ENCODE data around the gene PHYHD1.

Gene PHYHD1

DNA sequence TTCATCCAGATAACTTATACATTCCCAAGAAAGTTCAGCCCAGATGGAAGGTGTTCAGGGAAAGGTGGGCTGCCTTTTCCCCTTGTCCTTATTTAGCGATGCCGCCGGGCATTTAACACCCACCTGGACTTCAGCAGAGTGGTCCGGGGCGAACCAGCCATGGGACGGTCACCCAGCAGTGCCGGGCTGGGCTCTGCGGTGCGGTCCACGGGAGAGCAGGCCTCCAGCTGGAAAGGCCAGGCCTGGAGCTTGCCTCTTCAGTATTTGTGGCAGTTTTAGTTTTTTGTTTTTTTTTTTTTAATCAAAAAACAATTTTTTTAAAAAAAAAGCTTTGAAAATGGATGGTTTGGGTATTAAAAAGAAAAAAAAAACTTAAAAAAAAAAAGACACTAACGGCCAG, 4.0 kb upstream of the PHYHD1 start:
- TF ChIP-seq, protein P1, sequence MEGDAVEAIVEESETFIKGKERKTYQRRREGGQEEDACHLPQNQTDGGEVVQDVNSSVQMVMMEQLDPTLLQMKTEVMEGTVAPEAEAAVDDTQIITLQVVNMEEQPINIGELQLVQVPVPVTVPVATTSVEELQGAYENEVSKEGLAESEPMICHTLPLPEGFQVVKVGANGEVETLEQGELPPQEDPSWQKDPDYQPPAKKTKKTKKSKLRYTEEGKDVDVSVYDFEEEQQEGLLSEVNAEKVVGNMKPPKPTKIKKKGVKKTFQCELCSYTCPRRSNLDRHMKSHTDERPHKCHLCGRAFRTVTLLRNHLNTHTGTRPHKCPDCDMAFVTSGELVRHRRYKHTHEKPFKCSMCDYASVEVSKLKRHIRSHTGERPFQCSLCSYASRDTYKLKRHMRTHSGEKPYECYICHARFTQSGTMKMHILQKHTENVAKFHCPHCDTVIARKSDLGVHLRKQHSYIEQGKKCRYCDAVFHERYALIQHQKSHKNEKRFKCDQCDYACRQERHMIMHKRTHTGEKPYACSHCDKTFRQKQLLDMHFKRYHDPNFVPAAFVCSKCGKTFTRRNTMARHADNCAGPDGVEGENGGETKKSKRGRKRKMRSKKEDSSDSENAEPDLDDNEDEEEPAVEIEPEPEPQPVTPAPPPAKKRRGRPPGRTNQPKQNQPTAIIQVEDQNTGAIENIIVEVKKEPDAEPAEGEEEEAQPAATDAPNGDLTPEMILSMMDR (IDR thresholded peaks at IDR 0.05; ENCODE audit: extremely low read depth, missing control alignments) = no peak
- no peak for DNase-seq (ENCODE audit: low spot score)

DNA sequence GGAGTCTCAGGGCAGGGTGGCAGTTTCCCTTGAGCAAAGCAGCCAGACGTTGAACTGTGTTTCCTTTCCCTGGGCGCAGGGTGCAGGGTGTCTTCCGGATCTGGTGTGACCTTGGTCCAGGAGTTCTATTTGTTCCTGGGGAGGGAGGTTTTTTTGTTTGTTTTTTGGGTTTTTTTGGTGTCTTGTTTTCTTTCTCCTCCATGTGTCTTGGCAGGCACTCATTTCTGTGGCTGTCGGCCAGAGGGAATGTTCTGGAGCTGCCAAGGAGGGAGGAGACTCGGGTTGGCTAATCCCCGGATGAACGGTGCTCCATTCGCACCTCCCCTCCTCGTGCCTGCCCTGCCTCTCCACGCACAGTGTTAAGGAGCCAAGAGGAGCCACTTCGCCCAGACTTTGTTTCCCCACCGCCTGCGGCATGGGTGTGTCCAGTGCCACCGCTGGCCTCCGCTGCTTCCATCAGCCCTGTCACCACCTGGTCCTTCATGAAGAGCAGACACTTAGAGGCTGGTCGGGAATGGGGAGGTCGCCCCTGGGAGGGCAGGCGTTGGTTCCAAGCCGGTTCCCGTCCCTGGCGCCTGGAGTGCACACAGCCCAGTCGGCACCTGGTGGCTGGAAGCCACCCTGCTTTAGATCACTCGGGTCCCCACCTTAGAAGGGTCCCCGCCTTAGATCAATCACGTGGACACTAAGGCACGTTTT, 3.5 kb upstream of the PHYHD1 start:
- TF ChIP-seq, protein P1 (IDR thresholded peaks at IDR 0.05; ENCODE audit: extremely low read depth, missing control alignments) = no peak
- no peak for DNase-seq (ENCODE audit: low spot score)

DNA sequence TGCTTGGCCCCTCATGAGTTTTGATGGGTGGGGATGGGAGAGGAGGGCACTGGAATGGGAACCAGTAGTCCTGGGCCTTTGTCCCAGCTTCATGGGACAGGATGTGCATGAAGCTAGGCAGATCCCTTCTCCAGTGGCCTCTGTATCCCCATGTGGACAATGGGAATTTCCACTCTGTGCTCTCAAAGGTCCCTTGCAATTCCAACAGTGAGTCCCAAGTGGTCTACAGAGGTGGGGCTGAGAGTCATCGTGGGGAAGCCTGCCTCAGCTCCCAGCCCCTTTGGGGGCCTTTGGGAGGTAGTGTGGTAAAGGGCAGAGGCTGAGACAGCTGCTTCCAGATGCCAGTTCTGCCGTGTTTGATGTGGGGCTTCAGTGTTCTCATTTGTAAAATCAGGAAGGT, 1.9 kb upstream of the PHYHD1 start:
- TF ChIP-seq, protein P1 (IDR thresholded peaks at IDR 0.05; ENCODE audit: extremely low read depth, missing control alignments) = no peak
- DNase-seq (ENCODE audit: low spot score) = no peak

DNA sequence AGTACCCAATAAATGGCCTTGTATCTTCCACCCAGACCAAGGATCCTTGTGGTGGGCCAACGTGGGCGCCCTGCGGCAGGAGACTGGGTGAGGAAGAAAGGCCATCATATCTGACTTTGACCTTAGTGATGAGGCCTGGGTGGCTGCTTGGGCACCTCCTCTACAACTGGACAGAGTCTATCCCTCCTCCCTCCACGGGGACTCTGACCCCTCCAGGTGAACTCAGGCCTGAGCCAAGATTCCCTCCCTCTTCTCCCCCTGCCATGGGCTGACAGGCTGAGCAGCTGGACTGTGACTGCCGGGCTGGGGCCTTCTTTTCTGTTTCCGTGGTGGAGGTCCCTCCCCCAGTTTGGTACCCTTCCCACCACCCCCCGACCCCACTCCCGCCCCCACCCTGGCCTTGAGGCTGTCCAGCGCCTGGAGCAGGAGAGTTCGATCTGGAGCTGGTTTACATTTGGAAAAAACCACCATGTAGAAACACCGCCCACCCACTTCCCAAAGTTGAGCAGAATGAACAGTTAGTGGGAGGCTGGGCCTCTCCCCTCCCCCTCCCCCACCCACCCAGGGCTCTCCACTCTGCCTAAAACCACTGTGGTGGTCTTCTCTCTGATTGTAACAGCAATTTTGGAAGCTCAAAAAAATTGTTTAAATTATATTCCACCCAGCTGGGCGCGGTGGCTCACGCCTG, 1.2 kb upstream of the PHYHD1 start:
- TF ChIP-seq, protein P1 (IDR thresholded peaks at IDR 0.05; ENCODE audit: extremely low read depth, missing control alignments) = no peak
- no peak for DNase-seq (ENCODE audit: low spot score)

DNA sequence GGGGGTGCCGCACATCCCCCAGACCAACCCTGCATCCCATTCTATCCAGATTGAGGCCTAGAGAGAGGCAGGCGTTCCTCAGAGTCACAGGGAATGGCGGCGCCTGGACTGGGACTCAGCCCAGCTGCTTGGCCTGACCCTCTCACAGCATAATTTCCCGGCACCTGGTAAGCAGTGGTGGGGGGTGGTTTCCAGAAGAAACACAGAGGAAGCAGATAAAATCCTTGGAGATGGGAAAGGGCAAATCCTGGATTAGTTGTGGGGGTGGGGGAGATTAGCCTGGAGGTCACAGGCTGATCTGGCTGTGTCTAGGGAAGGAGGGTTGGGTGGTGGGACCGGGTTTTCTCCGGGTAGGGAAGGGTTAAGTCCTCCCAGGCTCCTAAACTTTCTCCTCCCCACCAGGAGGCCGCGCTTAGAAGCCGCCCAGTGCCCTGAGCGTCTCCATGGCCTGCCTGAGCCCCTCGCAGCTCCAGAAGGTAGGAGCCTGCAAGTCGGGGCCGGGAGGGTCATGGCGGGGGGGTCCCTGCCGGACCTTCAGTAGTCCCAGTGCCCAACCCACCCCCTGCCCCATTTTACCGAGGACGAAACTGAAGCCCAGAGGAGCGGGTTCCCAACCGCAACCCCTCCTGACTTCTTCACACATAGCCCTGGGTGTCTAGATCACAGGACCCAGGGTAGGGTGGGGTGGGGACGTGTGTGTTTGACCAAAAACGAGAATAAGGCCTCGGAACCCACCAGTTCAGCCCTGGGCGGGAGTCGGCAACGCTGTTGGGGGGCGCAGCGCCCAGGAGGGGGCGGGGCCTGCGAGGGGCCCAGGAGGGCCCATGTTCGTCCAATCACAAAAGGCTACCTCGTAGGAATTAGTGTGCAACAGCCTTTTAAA, 1.3 kb downstream of the PHYHD1 start:
- DNase-seq (ENCODE audit: low spot score) = no peak
- TF ChIP-seq, protein P1 (IDR thresholded peaks at IDR 0.05; ENCODE audit: extremely low read depth, missing control alignments) = no peak

DNA sequence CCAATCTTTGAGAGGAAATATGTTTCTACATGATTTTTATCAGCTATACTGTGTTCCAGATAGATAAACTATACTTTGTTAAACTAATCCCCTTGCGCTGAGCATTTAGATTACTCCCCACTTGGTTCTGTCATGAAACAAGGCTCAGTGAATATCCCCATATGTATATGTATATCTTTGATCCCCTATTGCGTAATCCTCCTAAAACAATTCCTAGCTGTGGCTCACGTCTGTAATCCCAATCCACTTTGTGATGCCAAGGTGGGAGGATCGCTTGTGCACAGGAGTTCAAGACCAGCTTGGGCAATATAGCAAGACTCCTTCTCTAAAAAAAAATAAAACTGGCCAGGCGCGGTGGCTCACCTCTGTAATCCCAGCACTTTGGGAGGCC, 2.7 kb downstream of the PHYHD1 start:
- DNase-seq (ENCODE audit: low spot score) = no peak
- TF ChIP-seq, protein P1 (IDR thresholded peaks at IDR 0.05; ENCODE audit: extremely low read depth, missing control alignments) = no peak
